Smooth muscle cell (in vitro differentiated cells): ENCODE data around the gene PLA2G6. TPM values are rescaled to one million over a fixed set of nuclear protein-coding genes. Genes with fewer than 3 reads are reported as not detected.

Experiments
- DNase-seq: peaks from one replicate; lab custom pipeline; 2025; ENCODE audit not compliant: unreplicated experiment; lab: John Stamatoyannopoulos, UW
- H2AFZ ChIP-seq: fragments of 200-600 bp; sonication (generic); 2 replicates; pipeline ENCODE4 v1.6.0; 2016; ENCODE audit warnings: antibody characterized with exemption, low read depth, mild to moderate bottlenecking
- H3F3A ChIP-seq: fragments of 200-600 bp; sonication (generic); 2 replicates; pipeline ENCODE4 v1.6.0; 2017; ENCODE audit warnings: antibody characterized with exemption, low read depth
- H3K27ac ChIP-seq: fragments of 200-600 bp; sonication (generic); 2 replicates; pipeline ENCODE4 v1.5.1; 2016; ENCODE audit warnings: low read depth, mild to moderate bottlenecking
- H3K27me3 ChIP-seq: fragments of 200-600 bp; sonication (generic); 2 replicates; pipeline ENCODE4 v1.6.1; 2016; ENCODE audit warnings: low read depth, mild to moderate bottlenecking
- H3K36me3 ChIP-seq: fragments of 200-600 bp; sonication (generic); 2 replicates; pipeline ENCODE4 v1.5.1; 2016; ENCODE audit warnings: low read depth
- H3K4me1 ChIP-seq: fragments of 200-600 bp; sonication (generic); 2 replicates; pipeline ENCODE4 v1.5.1; 2016; ENCODE audit warnings: low read depth
- H3K4me2 ChIP-seq: fragments of 200-600 bp; sonication (generic); 2 replicates; pipeline ENCODE4 v1.6.0; 2016; ENCODE audit warnings: mild to moderate bottlenecking
- H3K4me3 ChIP-seq: fragments of 200-600 bp; sonication (generic); 2 replicates; pipeline ENCODE4 v1.5.1; 2016; ENCODE audit warnings: mild to moderate bottlenecking
- H3K79me2 ChIP-seq: fragments of 200-600 bp; sonication (generic); 2 replicates; pipeline ENCODE4 v1.6.0; 2016; ENCODE audit warnings: low read depth, mild to moderate bottlenecking
- H3K9ac ChIP-seq: fragments of 200-600 bp; sonication (generic); 2 replicates; pipeline ENCODE4 v1.6.0; 2016; ENCODE audit warnings: low read depth
- H3K9me3 ChIP-seq: fragments of 200-600 bp; sonication (generic); replicated peaks from 2 replicates; pipeline ENCODE4 v1.5.1; 2016; ENCODE audit warnings: low read depth
- H4K20me1 ChIP-seq: fragments of 200-600 bp; sonication (generic); 2 replicates; pipeline ENCODE4 v1.6.0; 2016; ENCODE audit warnings: low read depth
- WGBS: methylation state at CpG from one replicate; pipeline ENCODE4 v1.1.7; 2016; ENCODE audit warnings: low lambda C conversion rate; 5-methylcytosine and 5-hydroxymethylcytosine counted together
- polyA plus RNA-seq: library from polyadenylated mRNA; unstranded; fragments of >200 nt; fragmentation: Nextera tagmentation; extraction: Ambion mirVana; gene quantifications from 2 replicates; pipeline ENCODE4 v1.2.1, GENCODE V29; 2016
- total RNA-seq: library from RNA; depleted of rRNA; stranded (reverse); fragments of >200 nt; gene quantifications from 2 replicates; pipeline ENCODE4 v1.2.3, GENCODE V29; 2014
- TF ChIP-seq, protein P1 (sequence below): fragments of 200-600 bp; sonication (generic); IDR thresholded peaks from 2 replicates; pipeline ENCODE4 v1.5.1; 2017; ENCODE audit warnings: borderline replicate concordance, mild to moderate bottlenecking, antibody characterized with exemption; ENCODE audit not compliant: insufficient read depth, poor library complexity, severe bottlenecking

The PLA2G6 gene
- total and polyA plus RNA-seq, 2 experiments from 2014 or later, result 6.1 to 8.9 TPM

- no peak overlapping the region for H2AFZ ChIP-seq
- H4K20me1 ChIP-seq, result no peaks in the 10 kb centered on the region
- H3K4me2 ChIP-seq, result no peak overlapping the region
- no peaks in the 10 kb centered on the region for H3F3A ChIP-seq
- no peaks in the 10 kb centered on the region for H3K27me3 ChIP-seq
- no peaks in the 10 kb centered on the region for H3K9me3 ChIP-seq
- no peak overlapping the region for H3K4me3 ChIP-seq
- H3K9ac ChIP-seq, result no peak overlapping the region
- TF ChIP-seq, protein P1, sequence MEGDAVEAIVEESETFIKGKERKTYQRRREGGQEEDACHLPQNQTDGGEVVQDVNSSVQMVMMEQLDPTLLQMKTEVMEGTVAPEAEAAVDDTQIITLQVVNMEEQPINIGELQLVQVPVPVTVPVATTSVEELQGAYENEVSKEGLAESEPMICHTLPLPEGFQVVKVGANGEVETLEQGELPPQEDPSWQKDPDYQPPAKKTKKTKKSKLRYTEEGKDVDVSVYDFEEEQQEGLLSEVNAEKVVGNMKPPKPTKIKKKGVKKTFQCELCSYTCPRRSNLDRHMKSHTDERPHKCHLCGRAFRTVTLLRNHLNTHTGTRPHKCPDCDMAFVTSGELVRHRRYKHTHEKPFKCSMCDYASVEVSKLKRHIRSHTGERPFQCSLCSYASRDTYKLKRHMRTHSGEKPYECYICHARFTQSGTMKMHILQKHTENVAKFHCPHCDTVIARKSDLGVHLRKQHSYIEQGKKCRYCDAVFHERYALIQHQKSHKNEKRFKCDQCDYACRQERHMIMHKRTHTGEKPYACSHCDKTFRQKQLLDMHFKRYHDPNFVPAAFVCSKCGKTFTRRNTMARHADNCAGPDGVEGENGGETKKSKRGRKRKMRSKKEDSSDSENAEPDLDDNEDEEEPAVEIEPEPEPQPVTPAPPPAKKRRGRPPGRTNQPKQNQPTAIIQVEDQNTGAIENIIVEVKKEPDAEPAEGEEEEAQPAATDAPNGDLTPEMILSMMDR, result no peak
- no peaks in the 10 kb centered on the region for H3K4me1 ChIP-seq
- H3K36me3 ChIP-seq, result no peaks in the 10 kb centered on the region
- no peak for DNase-seq
- no peaks in the 10 kb centered on the region for H3K79me2 ChIP-seq
- H3K27ac ChIP-seq, result no peak overlapping the region
- WGBS, result 90% methylated on average over 3 of the region's 3 CpGs
Measured at GRCh38 chr22:38192475-38192863, 10.8 kb upstream of the PLA2G6 start.

DNA sequence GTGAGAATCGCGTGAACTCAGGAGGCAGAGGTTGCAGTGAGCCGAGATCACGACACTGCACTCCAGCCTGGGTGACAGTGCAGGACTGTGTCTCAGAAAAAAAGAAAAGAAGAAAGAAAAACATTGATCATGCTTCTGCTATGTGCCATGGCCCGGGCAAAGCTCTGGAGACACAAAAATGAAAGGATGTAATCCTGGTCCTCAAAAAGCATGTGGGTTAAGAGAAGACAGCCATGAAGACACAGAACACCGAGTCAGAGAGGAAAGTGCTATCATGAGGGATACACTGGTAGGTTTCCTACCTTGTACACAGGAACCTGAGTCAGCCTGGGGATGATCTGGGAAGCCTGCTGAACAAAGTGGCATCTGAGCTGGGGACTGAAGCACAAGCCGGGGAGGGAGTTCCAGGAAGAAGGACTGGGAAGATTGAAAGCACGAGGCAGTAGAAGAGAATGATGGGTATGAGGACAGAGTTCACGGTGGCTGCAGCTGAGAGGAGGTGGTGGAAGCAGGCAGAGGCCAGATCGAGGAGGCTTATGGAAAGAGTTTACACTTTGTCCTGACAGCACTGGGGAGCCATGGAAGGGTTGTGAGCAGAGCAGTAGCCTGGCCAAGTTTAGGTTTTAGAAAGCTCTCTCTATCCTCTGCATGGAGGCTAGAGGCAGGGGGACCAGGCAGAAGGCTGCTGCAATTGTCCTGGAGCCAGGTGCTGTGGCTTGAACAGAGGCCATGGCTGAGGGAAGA, 10.3 kb upstream of the PLA2G6 start:
- Histone ChIP-seq H4K20me1 (no peaks in the 10 kb centered on the region), H3K4me1 (no peaks in the 10 kb centered on the region)
- DNase-seq, result no peak

GRCh38 chr22:38191055-38191454, 9.4 kb upstream of the PLA2G6 start:
- TF ChIP-seq, protein P1, result no peak
- WGBS, result 94% methylated on average over 14 of the region's 14 CpGs
- Histone ChIP-seq H4K20me1 (no peaks in the 10 kb centered on the region), H2AFZ (no peak overlapping the region), H3K79me2 (no peaks in the 10 kb centered on the region), H3K9me3 (no peaks in the 10 kb centered on the region), H3K27me3 (no peaks in the 10 kb centered on the region), H3K36me3 (no peaks in the 10 kb centered on the region), H3K4me1 (no peaks in the 10 kb centered on the region), H3K27ac (no peak overlapping the region), H3K9ac (no peak overlapping the region), H3K4me2 (no peak overlapping the region), H3F3A (no peaks in the 10 kb centered on the region), H3K4me3 (no peak overlapping the region)
- no peak for DNase-seq

More for the DNA sequence above, 10.3 kb upstream of the PLA2G6 start:
- H3K27me3 ChIP-seq, result no peaks in the 10 kb centered on the region
- H3K79me2 ChIP-seq, result no peaks in the 10 kb centered on the region
- no peak overlapping the region for H3K9ac ChIP-seq
- 76% methylated on average over 10 of the region's 10 CpGs for WGBS
- H3K4me2 ChIP-seq, result no peak overlapping the region
- TF ChIP-seq, protein P1, result no peak
- no peak overlapping the region for H3K4me3 ChIP-seq
- no peak overlapping the region for H3K27ac ChIP-seq
- no peaks in the 10 kb centered on the region for H3K36me3 ChIP-seq
- H3K9me3 ChIP-seq, result no peaks in the 10 kb centered on the region
- H3F3A ChIP-seq, result no peaks in the 10 kb centered on the region
- no peak overlapping the region for H2AFZ ChIP-seq

GRCh38 chr22:38190581-38190980, 9.0 kb upstream of the PLA2G6 start:
- no peak overlapping the region for H2AFZ ChIP-seq
- WGBS, result 87% methylated on average over 6 of the region's 6 CpGs
- no peak overlapping the region for H3K9ac ChIP-seq
- TF ChIP-seq, protein P1, result no peak
- DNase-seq, result no peak
- H3K9me3 ChIP-seq, result no peaks in the 10 kb centered on the region
- H3K27me3 ChIP-seq, result no peaks in the 10 kb centered on the region
- H3F3A ChIP-seq, result no peaks in the 10 kb centered on the region
- H3K4me2 ChIP-seq, result no peak overlapping the region
- H3K27ac ChIP-seq, result no peak overlapping the region
- H3K4me3 ChIP-seq, result no peak overlapping the region
- H3K4me1 ChIP-seq, result no peaks in the 10 kb centered on the region
- no peaks in the 10 kb centered on the region for H3K79me2 ChIP-seq
- H3K36me3 ChIP-seq, result no peaks in the 10 kb centered on the region
- no peaks in the 10 kb centered on the region for H4K20me1 ChIP-seq
